ENCODE data around the gene KRTAP9-7.

KRTAP9-7 gene

GRCh38 chr17:41322903-41323895 lies 47.7 kb downstream of the KRTAP9-7 start:
- DNase-seq: no peak

GRCh38 chr17:41324180-41325075 lies 48.9 kb downstream of the KRTAP9-7 start:
- DNase-seq: no peak

DNA sequence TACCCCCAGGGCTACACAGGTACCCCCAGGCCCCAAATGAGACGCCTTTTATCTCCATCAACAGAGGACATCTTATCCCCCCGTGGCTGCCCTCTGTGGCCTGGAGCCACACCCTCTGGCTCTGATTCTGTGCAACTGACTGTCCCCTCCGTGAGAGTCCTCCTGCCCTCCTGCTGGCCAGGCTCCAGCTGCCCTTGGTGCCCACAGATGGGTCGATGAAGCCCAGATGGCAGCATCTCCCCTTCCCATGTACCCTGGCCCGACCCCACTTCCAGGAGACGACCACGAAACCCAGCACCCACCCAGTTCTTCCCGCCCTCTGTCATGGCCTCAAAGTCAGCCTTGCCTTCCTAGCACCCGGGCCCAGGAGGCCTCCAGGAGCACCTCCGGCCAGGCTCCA lies 49.6 kb downstream of the KRTAP9-7 start:
- DNase-seq: no peak

DNA sequence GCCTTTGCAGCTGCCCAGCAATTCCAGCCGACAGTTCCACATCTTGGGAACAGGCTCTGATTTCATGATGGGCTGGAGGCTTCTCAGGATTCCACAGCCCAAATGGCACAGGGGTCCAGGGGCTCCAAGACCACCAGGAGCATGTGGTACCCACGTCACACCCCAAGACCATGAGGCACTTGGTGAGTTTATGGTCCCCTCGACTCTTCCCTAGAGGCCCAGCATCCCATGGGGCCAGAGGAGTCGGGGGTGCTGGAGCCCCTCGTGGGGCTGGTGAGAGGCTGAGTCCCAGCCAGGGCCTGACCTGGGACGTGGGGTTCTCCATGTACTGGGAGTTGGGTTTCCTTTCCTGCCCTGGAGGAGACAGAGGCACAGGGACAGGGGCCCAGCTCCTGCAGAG lies 50.1 kb downstream of the KRTAP9-7 start:
- no peak for DNase-seq

All from stimulated activated naive CD4-positive, alpha-beta T cell (primary cell).